Activated CD4-positive, CD25-positive, alpha-beta regulatory T cell treated with anti-CD3 and anti-CD28 coated beads, Interleukin-2, amount 50 U/mL, for 16 hours (primary cell): Measurements from ENCODE around the gene FYN.
"Not testable (repeated sequence)": the region's sequence is repeated elsewhere in the genome, so short reads cannot be mapped to it uniquely, and the experiment has no call there.

ENCODE experiments used
- DNase-seq: peaks from one replicate; pipeline ENCODE4 v3.0.0-alpha.2; 2020; ENCODE audit warnings: low read depth, low spot score

The FYN gene

DNA sequence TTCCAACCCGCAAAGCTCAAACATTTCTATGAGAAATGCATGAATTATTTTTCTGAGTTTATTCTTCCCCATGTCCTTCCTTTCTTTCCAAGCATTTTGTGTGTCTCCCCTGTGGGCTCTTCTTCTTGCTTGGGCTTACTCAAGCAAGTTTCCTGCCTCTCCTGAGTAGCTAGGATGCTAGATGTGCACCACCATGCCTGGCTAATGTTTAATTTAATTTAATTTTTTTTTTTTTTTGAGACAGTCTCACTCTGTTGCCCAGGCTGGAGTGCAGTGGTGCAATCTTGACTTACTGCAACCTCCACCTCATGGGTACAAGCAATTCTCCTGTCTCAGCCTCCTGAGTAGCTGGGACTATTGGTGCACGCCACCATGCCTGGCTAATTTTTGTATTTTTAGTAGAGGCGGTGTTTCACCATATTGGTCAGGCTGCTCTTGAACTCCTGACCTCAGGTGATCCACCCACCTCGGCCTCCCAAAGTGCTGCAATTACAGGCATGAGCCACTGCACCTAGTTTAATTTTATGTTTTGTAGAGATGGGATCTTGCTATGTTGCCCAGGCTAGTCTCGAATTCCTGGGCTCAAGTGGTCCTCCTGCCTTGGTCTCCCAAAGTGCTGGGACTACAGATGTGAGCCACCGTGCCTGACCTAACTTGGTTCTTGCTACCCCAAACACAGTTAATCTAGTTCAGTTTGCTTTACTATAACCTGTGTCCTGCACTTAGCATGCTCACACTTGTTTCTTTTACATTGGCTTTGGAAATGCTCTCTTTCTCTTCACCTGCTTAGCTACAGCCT is 192.2 kb downstream of the FYN start:
- not testable (repeated sequence) for DNase-seq

- no peak for DNase-seq
Measured at GRCh38 chr6:111680015-111680712, 193.1 kb downstream of the FYN start.

DNA sequence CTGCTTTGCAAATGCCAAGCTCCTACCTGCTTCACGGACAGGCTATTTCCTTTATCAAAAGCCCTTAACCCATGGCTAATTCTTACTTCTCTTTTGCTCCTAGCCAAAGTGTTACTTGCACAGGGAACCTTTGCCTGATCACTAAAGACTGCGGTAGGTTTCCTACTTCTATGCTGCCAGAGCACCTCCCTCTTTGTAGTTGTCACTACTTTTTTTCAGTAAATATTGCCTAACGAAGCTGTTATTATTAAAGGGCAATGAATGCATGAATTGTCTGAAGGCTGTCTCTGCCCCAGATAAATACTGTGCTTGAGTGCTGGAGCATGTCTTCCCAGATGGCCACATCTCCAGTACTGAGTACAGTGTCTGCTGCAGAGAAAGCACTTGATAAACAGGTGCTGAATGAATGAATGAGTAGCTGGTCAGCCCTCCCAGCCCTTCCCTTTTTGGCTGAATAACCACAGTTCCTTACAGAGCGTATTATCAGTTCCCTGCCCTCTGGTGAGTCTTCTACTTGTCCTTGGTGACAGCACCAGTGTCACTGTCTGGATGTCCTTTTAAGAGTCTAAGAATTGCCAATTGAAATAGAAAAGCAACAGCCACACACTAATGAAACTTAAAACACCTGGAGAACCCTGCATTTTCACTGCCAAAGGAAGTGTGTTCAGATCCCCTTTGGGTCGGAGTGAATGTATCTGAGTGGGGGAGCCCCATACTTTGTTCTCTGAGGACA is 194.0 kb downstream of the FYN start:
- DNase-seq: no peak

GRCh38 chr6:111677249-111677990 is 195.8 kb downstream of the FYN start:
- no peak for DNase-seq

DNA sequence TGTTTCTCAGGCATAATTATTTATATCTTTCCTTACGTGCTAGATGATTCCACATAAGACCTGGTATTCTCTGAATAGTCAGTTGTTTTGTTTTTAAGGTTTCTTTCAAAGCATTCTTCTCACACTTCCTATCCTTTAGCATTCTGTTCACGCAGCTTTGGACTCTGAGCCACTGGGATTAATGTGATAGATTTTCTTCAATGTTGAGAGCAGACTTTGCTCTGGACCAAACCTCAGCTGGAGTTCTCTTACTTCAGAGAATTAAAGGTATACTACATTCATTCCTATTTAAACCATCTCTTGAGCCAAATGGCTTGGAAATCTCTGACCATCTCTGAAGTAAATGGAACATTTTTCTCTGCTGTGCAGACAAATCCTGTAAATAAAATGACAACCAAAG is 196.9 kb downstream of the FYN start:
- no peak for DNase-seq

- no peak for DNase-seq
Measured at GRCh38 chr6:111674883-111675282, 198.4 kb downstream of the FYN start.

DNA sequence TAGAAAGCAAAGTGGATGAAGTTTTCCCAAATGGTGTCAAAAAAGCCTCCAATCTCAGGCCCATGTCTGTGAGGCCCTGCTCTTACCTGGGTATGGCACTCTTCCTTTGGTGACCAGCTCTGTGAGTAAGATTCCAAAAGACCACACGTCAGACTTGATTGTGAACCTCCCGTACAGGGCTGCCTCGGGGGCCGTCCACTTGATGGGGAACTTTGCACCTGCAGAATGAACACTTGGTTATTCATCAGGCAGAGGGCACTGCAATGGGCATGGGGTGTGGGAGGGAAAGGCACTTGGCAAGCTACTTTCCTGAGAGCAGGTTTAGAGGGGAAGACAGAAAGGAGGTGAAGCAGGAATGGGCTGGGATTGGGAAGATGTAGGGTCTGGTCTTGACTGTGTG is 198.8 kb downstream of the FYN start:
- DNase-seq: no peak

DNA sequence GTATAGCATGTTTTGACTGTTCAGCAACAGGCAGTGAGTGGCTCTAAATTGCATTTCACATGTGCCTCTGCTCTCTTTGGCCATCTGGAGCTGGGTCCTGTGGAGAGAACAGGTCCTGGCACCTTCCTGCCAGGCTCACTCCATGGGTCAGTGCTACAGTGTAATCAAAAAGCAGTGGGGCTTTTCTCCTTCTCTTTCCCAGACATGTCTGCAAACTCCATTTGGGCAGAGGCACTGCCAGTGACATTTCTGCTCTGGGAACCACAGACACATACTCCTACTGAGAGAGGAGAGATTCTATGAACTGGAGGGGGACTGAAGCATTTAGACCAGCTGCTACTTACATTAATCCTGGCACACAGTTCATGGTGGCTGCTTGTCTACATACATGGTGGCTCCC is 199.3 kb downstream of the FYN start:
- no peak for DNase-seq

- no peak for DNase-seq
Measured at GRCh38 chr6:111673532-111673931, 199.7 kb downstream of the FYN start.

DNA sequence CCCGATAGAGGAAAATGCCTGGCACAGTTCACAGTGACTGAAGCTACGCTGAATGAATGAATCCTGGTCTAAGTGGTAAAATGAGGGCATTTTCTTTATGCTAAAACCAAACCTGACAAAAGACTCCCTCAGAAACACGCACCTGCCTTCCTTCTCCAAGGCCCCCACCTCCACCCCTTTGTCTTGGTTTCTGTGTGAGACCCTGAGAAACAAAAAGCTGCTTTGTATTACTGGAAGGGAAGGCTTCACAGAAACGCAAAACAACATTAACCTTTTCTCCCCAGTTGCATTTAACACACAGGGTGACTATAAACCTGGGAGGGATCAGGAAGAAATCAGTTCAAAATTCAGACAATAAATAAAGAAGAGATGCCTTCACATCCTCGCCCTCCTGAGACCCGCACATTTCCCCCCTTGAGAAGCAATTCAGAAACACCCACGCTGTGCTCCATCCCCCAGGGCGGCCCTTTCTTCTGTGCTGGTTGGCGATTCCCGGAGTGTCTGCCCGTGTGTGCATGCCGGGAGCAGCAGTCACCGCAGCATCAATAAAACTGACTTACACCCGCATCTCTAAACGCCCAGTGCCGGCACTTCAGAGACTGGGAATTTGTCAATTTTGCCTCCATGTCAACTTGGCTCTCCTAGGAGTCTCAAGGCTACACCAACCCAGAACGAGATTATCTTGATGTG is 200.3 kb downstream of the FYN start:
- no peak for DNase-seq

GRCh38 chr6:111669326-111669725 is 203.9 kb downstream of the FYN start:
- DNase-seq: no peak

DNA sequence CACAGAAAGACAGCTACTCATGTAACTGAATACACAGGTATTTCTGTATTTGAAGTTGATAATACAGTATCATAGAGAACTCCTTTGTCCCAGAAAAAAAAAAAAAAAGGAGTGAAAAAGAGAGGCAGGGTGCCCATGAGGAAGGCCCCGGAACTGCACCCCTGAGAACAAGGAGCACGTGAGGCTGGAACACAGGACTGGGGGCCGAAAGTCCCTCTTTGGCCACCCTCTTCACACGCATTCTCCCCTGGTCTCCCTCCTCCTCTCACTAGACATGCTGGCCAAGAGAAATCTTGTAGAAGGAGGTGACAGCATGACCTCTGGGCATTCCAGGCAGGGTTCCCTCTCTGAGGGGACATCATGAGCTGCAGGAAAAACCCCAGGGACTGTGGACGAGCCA is 204.8 kb downstream of the FYN start:
- DNase-seq: no peak

DNA sequence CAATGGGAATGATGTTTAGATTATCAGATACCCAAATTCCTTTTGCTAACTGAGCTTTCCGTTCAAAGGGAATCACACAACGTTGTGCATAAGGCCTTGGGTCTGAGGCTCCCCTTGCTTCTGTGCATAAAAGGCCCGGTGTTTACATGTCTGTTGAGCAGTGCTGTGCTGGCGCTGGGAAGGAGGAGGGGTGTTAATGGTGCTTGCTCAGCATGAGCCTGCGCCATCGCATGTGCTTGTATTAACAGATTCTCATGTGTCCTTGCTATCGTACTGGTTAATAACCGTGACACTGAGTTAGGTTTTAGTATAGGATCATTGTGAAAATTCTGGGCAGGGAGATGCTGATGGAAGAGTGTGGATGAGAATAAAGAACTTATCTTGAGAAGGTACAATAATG is 205.3 kb downstream of the FYN start:
- DNase-seq: no peak

GRCh38 chr6:111666847-111667246 is 206.4 kb downstream of the FYN start:
- no peak for DNase-seq

GRCh38 chr6:111664565-111665030 is 208.7 kb downstream of the FYN start:
- no peak for DNase-seq

DNA sequence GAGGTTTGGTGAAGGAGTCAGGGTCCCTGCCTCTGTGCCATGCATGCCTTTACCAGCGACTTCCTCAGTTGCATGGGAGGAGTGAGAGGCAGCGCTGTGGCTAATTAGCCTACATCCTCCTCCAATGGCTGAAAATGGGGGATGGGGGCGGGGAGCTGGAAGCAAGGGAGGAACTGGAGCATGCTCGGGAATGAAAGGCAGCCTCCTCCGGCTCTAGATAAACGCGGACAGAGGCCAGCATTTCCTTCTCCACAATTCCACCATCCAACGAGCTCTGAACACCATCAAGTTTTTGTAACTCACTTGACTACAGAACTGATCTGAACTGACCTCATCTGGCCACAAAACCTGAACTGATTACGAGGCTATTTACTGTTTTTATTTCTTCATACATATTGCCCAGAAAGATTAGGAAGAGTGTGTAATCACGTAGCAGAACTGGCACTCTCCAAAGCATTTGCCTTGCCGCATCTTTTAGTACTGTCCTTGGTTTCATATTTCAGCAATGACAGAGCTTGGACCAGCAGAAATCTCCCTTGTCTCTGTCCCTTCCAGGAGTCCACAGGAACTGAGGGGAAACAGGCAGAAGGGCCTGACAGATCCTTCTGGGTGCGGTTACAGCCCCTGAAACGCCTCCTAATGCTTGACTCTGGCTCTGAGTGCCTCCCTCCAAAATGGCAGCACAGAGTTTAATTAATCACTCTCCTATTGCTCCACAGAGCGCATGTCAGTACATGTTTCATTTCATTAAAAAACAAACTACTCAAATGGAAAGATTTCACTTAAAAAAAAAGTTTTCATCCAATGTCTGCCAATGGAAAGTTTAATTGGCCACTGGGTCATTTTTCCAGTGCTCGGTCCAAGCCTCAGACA is 209.3 kb downstream of the FYN start:
- no peak for DNase-seq

DNA sequence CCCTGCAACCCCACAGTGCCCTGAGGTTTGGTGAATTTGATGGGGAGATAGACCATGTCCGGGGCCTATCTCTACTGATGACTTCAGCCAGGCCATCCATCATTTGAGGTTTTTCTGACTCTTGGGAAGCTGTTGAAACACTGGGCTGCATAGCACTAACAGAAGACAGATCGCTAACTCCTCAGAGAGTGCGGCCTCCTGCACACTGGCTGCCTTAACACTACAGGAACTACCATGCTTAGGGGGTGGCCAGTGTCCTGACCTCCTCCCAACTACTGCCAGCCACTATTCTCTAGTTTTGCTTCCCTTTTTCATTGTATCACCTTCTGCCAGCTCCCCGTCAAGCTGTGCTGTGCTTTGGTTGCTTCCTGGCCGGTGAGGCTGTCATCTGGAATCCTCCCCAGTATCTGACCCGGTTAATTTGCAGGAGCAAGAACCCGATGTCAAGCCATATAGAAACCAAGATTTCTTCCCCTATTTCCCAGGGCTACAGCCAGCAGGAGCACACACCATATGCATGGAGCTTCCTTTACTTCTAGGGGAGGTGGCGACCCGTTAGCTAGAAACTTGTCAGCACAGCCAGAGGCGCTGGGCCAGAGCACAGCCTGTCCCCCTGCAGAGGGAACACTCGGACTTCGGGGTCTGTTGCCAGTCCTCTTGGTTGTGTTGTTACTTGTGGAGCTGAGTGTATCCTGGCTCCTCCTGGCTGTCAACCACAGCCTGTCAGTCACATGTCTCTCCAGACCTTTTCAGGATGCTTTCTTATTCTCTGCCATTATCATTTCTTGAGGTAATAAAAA is 210.3 kb downstream of the FYN start:
- DNase-seq: no peak

GRCh38 chr6:111662072-111662793 is 211.0 kb downstream of the FYN start:
- DNase-seq: no peak
